ENCODE measurements around the gene PDSS2.

PDSS2 gene

GRCh38 chr6:107198631-107199416 lies 260.5 kb downstream of the PDSS2 start:
- TF ChIP-seq POLR2AphosphoS5 (IDR thresholded peaks at IDR 0.05; ENCODE audit: low read depth, low read length) (no peak), TAF1 (IDR thresholded peaks at IDR 0.05; ENCODE audit: borderline replicate concordance, insufficient read depth, low read length) (no peak), SIN3A (IDR thresholded peaks at IDR 0.05; ENCODE audit: borderline replicate concordance, insufficient read depth, low read length) (no peak), FOXP2 (optimal IDR thresholded peaks at IDR 0.05; ENCODE audit: borderline replicate concordance, extremely low read depth, extremely low read length, insufficient read depth) (no peak)
- TF ChIP-seq, protein P1, sequence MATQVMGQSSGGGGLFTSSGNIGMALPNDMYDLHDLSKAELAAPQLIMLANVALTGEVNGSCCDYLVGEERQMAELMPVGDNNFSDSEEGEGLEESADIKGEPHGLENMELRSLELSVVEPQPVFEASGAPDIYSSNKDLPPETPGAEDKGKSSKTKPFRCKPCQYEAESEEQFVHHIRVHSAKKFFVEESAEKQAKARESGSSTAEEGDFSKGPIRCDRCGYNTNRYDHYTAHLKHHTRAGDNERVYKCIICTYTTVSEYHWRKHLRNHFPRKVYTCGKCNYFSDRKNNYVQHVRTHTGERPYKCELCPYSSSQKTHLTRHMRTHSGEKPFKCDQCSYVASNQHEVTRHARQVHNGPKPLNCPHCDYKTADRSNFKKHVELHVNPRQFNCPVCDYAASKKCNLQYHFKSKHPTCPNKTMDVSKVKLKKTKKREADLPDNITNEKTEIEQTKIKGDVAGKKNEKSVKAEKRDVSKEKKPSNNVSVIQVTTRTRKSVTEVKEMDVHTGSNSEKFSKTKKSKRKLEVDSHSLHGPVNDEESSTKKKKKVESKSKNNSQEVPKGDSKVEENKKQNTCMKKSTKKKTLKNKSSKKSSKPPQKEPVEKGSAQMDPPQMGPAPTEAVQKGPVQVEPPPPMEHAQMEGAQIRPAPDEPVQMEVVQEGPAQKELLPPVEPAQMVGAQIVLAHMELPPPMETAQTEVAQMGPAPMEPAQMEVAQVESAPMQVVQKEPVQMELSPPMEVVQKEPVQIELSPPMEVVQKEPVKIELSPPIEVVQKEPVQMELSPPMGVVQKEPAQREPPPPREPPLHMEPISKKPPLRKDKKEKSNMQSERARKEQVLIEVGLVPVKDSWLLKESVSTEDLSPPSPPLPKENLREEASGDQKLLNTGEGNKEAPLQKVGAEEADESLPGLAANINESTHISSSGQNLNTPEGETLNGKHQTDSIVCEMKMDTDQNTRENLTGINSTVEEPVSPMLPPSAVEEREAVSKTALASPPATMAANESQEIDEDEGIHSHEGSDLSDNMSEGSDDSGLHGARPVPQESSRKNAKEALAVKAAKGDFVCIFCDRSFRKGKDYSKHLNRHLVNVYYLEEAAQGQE (IDR thresholded peaks at IDR 0.05; ENCODE audit: insufficient read depth in 1 of 2, low read depth in 2 of 2, low read length in 2 of 2): no peak

DNA sequence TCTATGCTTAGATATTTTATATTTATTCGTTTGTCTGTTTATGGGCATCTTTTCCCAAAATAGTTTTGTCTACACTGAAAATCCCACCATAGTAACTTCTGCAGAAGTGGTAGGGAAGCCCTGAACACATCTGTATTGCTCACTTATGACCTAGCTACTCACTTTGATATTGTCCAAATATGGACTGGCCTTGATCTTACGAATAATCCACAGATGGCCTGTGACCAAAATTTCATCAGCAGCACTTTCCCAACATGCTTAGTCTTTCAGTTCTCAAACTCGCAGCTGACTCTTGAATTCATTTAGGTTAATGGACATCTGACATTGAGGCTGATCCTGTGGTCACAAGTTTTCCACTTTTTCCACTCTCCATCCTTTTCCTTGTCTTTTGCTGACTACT lies 263.2 kb downstream of the PDSS2 start:
- TF ChIP-seq TAF1 (IDR thresholded peaks at IDR 0.05; ENCODE audit: borderline replicate concordance, insufficient read depth, low read length) (no peak), SIN3A (IDR thresholded peaks at IDR 0.05; ENCODE audit: borderline replicate concordance, insufficient read depth, low read length) (no peak), FOXP2 (optimal IDR thresholded peaks at IDR 0.05; ENCODE audit: borderline replicate concordance, extremely low read depth, extremely low read length, insufficient read depth) (no peak), POLR2AphosphoS5 (IDR thresholded peaks at IDR 0.05; ENCODE audit: low read depth, low read length) (no peak)
- TF ChIP-seq, protein P1 (IDR thresholded peaks at IDR 0.05; ENCODE audit: insufficient read depth in 1 of 2, low read depth in 2 of 2, low read length in 2 of 2): no peak

DNA sequence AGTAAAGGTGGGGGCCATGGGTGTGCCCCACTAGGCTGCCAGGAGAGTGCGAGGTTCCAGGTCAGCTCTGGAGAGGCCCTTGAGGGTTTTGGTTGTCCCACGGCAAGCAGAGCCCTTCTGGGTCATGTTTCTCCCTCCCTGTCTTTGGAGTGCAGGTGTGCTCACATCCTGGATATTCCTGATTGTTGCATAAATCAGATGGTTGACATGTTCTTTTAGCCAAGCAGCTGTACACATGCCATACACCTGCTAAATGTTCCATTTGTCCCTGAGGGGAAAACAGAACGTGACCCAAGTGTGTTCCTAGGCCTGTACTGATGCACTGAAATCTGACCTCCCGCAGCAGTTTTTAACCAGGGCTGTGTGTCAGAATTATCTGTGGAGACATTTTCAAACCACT lies 266.5 kb downstream of the PDSS2 start:
- TF ChIP-seq TAF1 (IDR thresholded peaks at IDR 0.05; ENCODE audit: borderline replicate concordance, insufficient read depth, low read length): no peak

DNA sequence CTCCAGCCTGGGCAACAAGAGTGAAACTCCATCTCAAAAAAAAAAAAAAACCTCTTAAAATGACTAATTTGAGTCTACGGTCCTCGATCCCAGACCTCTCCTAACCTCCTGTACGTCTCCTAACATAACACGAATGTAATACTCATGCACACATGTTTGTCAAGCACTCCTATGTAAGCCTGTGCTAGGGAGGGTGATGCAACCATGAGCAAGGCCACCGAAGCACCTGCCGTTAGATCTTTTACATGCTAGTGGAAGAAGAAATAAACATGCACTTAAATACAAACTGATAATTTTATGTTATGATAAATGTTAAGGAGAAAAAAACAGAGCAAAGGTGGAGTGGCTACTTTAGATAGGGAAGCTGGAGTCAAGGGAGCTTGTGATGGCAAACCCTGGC lies 271.7 kb downstream of the PDSS2 start:
- no peak for TF ChIP-seq POLR2AphosphoS5 (IDR thresholded peaks at IDR 0.05; ENCODE audit: low read depth, low read length)
- no peak for TF ChIP-seq FOXP2 (optimal IDR thresholded peaks at IDR 0.05; ENCODE audit: borderline replicate concordance, extremely low read depth, extremely low read length, insufficient read depth)

- TF ChIP-seq FOXP2 (optimal IDR thresholded peaks at IDR 0.05; ENCODE audit: borderline replicate concordance, extremely low read depth, extremely low read length, insufficient read depth) (no peak), POLR2AphosphoS5 (IDR thresholded peaks at IDR 0.05; ENCODE audit: low read depth, low read length) (no peak), TAF1 (IDR thresholded peaks at IDR 0.05; ENCODE audit: borderline replicate concordance, insufficient read depth, low read length) (no peak), SIN3A (IDR thresholded peaks at IDR 0.05; ENCODE audit: borderline replicate concordance, insufficient read depth, low read length) (no peak)
- TF ChIP-seq, protein P1 (IDR thresholded peaks at IDR 0.05; ENCODE audit: insufficient read depth in 1 of 2, low read depth in 2 of 2, low read length in 2 of 2): no peak
These were observed 273.3 kb downstream of the PDSS2 start for GRCh38 chr6:107186047-107186446.

GRCh38 chr6:107185391-107185970 lies 273.9 kb downstream of the PDSS2 start:
- TF ChIP-seq SIN3A (IDR thresholded peaks at IDR 0.05; ENCODE audit: borderline replicate concordance, insufficient read depth, low read length) (no peak), TAF1 (IDR thresholded peaks at IDR 0.05; ENCODE audit: borderline replicate concordance, insufficient read depth, low read length) (no peak), POLR2AphosphoS5 (IDR thresholded peaks at IDR 0.05; ENCODE audit: low read depth, low read length) (no peak), FOXP2 (optimal IDR thresholded peaks at IDR 0.05; ENCODE audit: borderline replicate concordance, extremely low read depth, extremely low read length, insufficient read depth) (no peak)
- TF ChIP-seq, protein P1 (IDR thresholded peaks at IDR 0.05; ENCODE audit: insufficient read depth in 1 of 2, low read depth in 2 of 2, low read length in 2 of 2): no peak

All from PFSK-1 (cell line).